Endothelial cell of umbilical vein (primary cell): ENCODE measurements around the gene CNNM4. TPM values are rescaled to one million over a fixed set of nuclear protein-coding genes. Genes with fewer than 3 reads are reported as not detected.

Experiments
- BruUV-seq: library from RNA; stranded (reverse); fragments of 400-500 nt; replicated peaks from 2 replicates; lab custom pipeline; 2021; lab: Mats Ljungman, UMichigan
- CTCF ChIA-PET: fragments of 300-600, 350-600 bp; sonication (Branson Sonifier 250); formaldehyde crosslinking; loops from one replicate; lab custom pipeline; 2021; ENCODE audit warnings: antibody characterized with exemption, inconsistent platforms; lab: Charles Lee
- POLR2A ChIA-PET: fragments of 300-600, 350-600 bp; sonication (Branson Sonifier 250); formaldehyde crosslinking; loops from one replicate; lab custom pipeline; 2021; ENCODE audit warnings: antibody characterized with exemption, inconsistent platforms; lab: Charles Lee
- DNase-seq: peaks from one replicate; pipeline ENCODE4 v3.0.0-alpha.2; 2011; ENCODE audit warnings: low read depth, low spot score
- FAIRE-seq: peaks from 2 replicates; lab custom pipeline; 2011; peaks lifted over from hg19 to GRCh38; lab: Jason Lieb, UNC
- H2AFZ ChIP-seq: 2 replicates; pipeline ENCODE4 v1.6.0; 2012; ENCODE audit warnings: low read depth, low read length, control low read depth, inconsistent platforms
- H3K27ac ChIP-seq: 2 replicates; pipeline ENCODE4 v1.5.1; 2011; ENCODE audit warnings: low read depth, mild to moderate bottlenecking, control low read depth, low read length, moderate library complexity; ENCODE audit not compliant: insufficient read depth
- H3K27me3 ChIP-seq, 2 experiments: 2 replicates each; pipeline versions ENCODE4 v1.6.0 to v1.6.1; 2011; ENCODE audit warnings: low read length in 2 of 2, mixed read lengths in 1 of 2; ENCODE audit not compliant: control insufficient read depth in 2 of 2, insufficient read depth in 2 of 2
- H3K36me3 ChIP-seq, 2 experiments: 2 replicates in 1 of 2; 3 replicates in 1 of 2; pipeline ENCODE4 v1.5.1; 2011; ENCODE audit warnings: low read length in 2 of 2, mild to moderate bottlenecking in 1 of 2, moderate library complexity in 1 of 2; ENCODE audit not compliant: control insufficient read depth in 2 of 2, insufficient read depth in 2 of 2; ENCODE audit errors: extremely low read depth in 1 of 2
- H3K4me1 ChIP-seq: 3 replicates; pipeline ENCODE4 v1.5.1; 2011; ENCODE audit warnings: mild to moderate bottlenecking, low read length; ENCODE audit not compliant: control insufficient read depth, insufficient read depth; ENCODE audit errors: extremely low read depth
- H3K4me2 ChIP-seq: 2 replicates; pipeline ENCODE4 v1.6.1; 2011; ENCODE audit warnings: low read length, control low read depth, mixed read lengths; ENCODE audit not compliant: insufficient read depth
- H3K4me3 ChIP-seq, 3 experiments: fragments of 200-600 bp in 1 of 3; sonication (generic), shearing (Covaris generic) in 1 of 3; replicated peaks in 1 of 3; 2 replicates each; pipeline ENCODE4 v1.5.1; 2011 to 2016; ENCODE audit warnings: control low read depth in 3 of 3, low read length in 3 of 3, mild to moderate bottlenecking in 2 of 3, inconsistent platforms in 1 of 3, low read depth in 1 of 3, moderate library complexity in 1 of 3; ENCODE audit not compliant: insufficient read depth in 1 of 3
- H3K79me2 ChIP-seq: 2 replicates; pipeline ENCODE4 v1.6.0; 2012; ENCODE audit warnings: low read length, inconsistent platforms; ENCODE audit not compliant: control insufficient read depth, insufficient read depth
- H3K9ac ChIP-seq: replicated peaks from 2 replicates; pipeline ENCODE3; 2011; ENCODE audit warnings: low read length, control low read depth; ENCODE audit not compliant: insufficient read depth; ENCODE audit errors: extremely low read depth
- H3K9me1 ChIP-seq: replicated peaks from 3 replicates; pipeline ENCODE4 v1.6.0; 2011; ENCODE audit warnings: mild to moderate bottlenecking, low read length; ENCODE audit not compliant: control insufficient read depth, insufficient read depth; ENCODE audit errors: extremely low read depth
- H3K9me3 ChIP-seq: replicated peaks from 2 replicates; pipeline ENCODE4 v1.5.1; 2012; ENCODE audit warnings: low read length, inconsistent platforms; ENCODE audit not compliant: control insufficient read depth, insufficient read depth
- H4K20me1 ChIP-seq: replicated peaks from 2 replicates; pipeline ENCODE3; 2011; ENCODE audit warnings: mild to moderate bottlenecking, low read length; ENCODE audit not compliant: control insufficient read depth, insufficient read depth; ENCODE audit errors: extremely low read depth
- EZH2 ChIP-seq: IDR thresholded peaks from 2 replicates; pipeline ENCODE4 v1.6.1; 2012; ENCODE audit warnings: borderline replicate concordance, low read depth, mild to moderate bottlenecking, moderate library complexity, low read length, inconsistent platforms; ENCODE audit not compliant: severe bottlenecking
- FOS ChIP-seq: IDR thresholded peaks from 2 replicates; pipeline ENCODE4 v1.6.1; 2011; ENCODE audit warnings: mild to moderate bottlenecking, low read length, moderate library complexity, borderline replicate concordance; ENCODE audit not compliant: insufficient read depth
- GATA2 ChIP-seq: IDR thresholded peaks from 2 replicates; pipeline ENCODE4 v1.7.0; 2011; ENCODE audit warnings: low read depth, mild to moderate bottlenecking, moderate library complexity, mixed read lengths, low read length; ENCODE audit not compliant: insufficient read length, insufficient read depth
- JUN ChIP-seq: IDR thresholded peaks from 2 replicates; pipeline ENCODE4 v1.6.1; 2011; ENCODE audit warnings: borderline replicate concordance, low read depth; ENCODE audit not compliant: insufficient read length, insufficient read depth
- MYC ChIP-seq: IDR thresholded peaks from one replicate; pipeline ENCODE4 v1.6.1; 2011; ENCODE audit warnings: mild to moderate bottlenecking, low read depth, low read length
- POLR2A ChIP-seq: IDR thresholded peaks from 2 replicates; pipeline ENCODE4 v1.6.1; 2012; ENCODE audit warnings: low read depth, mild to moderate bottlenecking, control low read depth, low read length
- POLR2AphosphoS5 ChIP-seq: IDR thresholded peaks from 2 replicates; pipeline ENCODE4 v1.6.1; 2012; ENCODE audit warnings: low read depth, mild to moderate bottlenecking, control low read depth, low read length, moderate library complexity; ENCODE audit not compliant: insufficient read depth
- dilution Hi-C: fragments of 300-500 bp; cut with MboI; formaldehyde crosslinking; loops from one replicate; pipeline ENCODE4 v1.15.0; 2019; ENCODE audit warnings: low sequenced_read_pairs; ENCODE audit not compliant: extremely low pct_ligation_motif_present
- intact Hi-C: fragments of 100-400 bp; cut with micrococcal nuclease; formaldehyde crosslinking; loops from one replicate; pipeline ENCODE4 v1.10.0; 2022
- polyA plus RNA-seq, 4 experiments: library from polyadenylated mRNA; depleted of rRNA in 3 of 4; stranded (reverse) in 3 of 4; unstranded in 1 of 4; fragments of >200 nt; gene quantifications; 2 replicates each; pipeline versions ENCODE4 v1.2.1 to v1.2.3, GENCODE V29; 2011 to 2012; ENCODE audit warnings: missing spikeins in 1 of 4
- total RNA-seq: library from RNA; stranded (reverse); gene quantifications from 2 replicates; pipeline ENCODE4 v1.2.3, GENCODE V29; 2021
- TF ChIP-seq, protein P1 (sequence below): IDR thresholded peaks from 2 replicates; pipeline ENCODE4 v1.6.1; 2011; ENCODE audit not compliant: insufficient read depth, insufficient read length
- TF ChIP-seq, protein P2 (sequence below), 2 donors: IDR thresholded peaks; 1 replicate in 1 of 2; 2 replicates in 1 of 2; pipeline ENCODE4 v1.5.1; 2011; ENCODE audit warnings: low read length in 2 of 2, mild to moderate bottlenecking in 2 of 2, moderate library complexity in 2 of 2, control low read depth in 1 of 2, inconsistent platforms in 1 of 2, low read depth in 1 of 2; ENCODE audit not compliant: insufficient read depth in 1 of 2; ENCODE audit errors: extremely low read depth in 1 of 2

Gene CNNM4
- total and polyA plus RNA-seq, 2 donors (not counting 3 experiments of a cell fraction or from before 2014, with no cell fraction given), result 4.7 to 5.3 TPM

DNA sequence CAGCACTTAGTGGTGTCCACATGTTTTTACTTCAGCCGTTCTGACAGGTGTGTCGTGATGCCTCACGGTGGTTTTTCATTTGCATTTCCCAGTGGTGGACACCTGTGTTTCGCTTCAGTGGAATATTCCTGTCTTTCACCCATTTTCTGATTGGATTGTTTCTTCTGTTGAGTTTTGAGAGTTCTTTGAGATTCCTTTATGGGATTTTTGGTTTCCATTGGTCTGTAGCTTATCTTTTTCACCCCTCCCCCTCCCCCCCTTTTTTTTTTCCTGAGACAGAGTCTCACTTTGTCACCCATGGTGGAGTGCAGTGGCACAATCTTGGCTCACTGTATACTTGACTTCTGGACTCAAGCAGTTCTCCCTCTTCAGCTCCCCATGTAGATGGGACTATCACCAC lies 75.1 kb downstream of the CNNM4 start:
- Histone ChIP-seq H3K36me3 (peaks cover 2 to 14% of the 10 kb centered on the region in 2 experiments), H3K9me3 (no peaks in the 10 kb centered on the region), H3K27ac (no peak overlapping the region), H3K4me3 (no peak overlapping the region), H3K4me1 (no peaks in the 10 kb centered on the region), H4K20me1 (no peaks in the 10 kb centered on the region), H3K9ac (no peak overlapping the region), H3K79me2 (no peaks in the 10 kb centered on the region), H2AFZ (no peak overlapping the region), H3K4me2 (no peak overlapping the region), H3K27me3 (no peaks in the 10 kb centered on the region), H3K9me1 (no peaks in the 10 kb centered on the region)
- FAIRE-seq (no peak), DNase-seq (no peak)
- intact Hi-C loops (no loop called here), dilution Hi-C loops (no loop called here)
- BruUV-seq, result no TSS peak
- CTCF ChIA-PET, result interaction anchor here (0.6 kb wide), 1 partner anchor 115 kb away, joined by 3 read pairs; no protein-coding TSS in a partner anchor
- POLR2A ChIA-PET, result no interaction called here
- TF ChIP-seq GATA2 (no peak), POLR2A (no peak), EZH2 (no peak), FOS (no peak), MYC (no peak), JUN (no peak), POLR2AphosphoS5 (no peak)
- TF ChIP-seq, protein P1, sequence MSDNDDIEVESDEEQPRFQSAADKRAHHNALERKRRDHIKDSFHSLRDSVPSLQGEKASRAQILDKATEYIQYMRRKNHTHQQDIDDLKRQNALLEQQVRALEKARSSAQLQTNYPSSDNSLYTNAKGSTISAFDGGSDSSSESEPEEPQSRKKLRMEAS, result no peak
- TF ChIP-seq, protein P2, sequence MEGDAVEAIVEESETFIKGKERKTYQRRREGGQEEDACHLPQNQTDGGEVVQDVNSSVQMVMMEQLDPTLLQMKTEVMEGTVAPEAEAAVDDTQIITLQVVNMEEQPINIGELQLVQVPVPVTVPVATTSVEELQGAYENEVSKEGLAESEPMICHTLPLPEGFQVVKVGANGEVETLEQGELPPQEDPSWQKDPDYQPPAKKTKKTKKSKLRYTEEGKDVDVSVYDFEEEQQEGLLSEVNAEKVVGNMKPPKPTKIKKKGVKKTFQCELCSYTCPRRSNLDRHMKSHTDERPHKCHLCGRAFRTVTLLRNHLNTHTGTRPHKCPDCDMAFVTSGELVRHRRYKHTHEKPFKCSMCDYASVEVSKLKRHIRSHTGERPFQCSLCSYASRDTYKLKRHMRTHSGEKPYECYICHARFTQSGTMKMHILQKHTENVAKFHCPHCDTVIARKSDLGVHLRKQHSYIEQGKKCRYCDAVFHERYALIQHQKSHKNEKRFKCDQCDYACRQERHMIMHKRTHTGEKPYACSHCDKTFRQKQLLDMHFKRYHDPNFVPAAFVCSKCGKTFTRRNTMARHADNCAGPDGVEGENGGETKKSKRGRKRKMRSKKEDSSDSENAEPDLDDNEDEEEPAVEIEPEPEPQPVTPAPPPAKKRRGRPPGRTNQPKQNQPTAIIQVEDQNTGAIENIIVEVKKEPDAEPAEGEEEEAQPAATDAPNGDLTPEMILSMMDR (IDR thresholded peaks at IDR 0.05; ENCODE audit: extremely low read depth in 1 of 2, insufficient read depth in 1 of 2, low read depth in 1 of 2, low read length in 2 of 2), result no peak
